ENCODE data around the gene TPRA1. TPM values are rescaled to one million over a fixed set of nuclear protein-coding genes. Genes with fewer than 3 reads are reported as not detected.

TPRA1 gene
- total RNA-seq, 1 donor from 2014 or later, result 37.2 TPM

DNA sequence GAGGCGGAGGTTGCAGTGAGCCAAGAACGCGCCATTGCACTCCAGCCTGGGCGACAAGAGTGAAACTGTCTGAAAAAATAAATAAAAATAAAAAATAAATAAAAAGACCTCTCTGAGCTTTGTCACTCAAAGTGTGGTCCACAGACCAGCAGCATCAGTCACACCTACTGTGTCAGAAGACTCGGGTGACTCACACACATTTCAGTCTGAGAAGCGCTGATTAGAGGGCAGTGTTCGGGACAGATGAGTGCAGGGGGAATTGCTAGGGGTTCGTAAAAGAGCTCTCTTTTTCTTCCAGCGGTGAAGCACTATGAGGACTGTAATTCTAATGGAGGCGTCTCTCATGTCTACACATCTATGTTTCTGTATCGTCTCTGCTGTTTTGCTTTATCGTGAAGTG lies 44.1 kb upstream of the TPRA1 start:
- Mint-ChIP-seq H3K36me3 (no peaks in the 10 kb centered on the region), H3K4me1 (peaks cover 30% of the 10 kb centered on the region), H3K9me3 (no peaks in the 10 kb centered on the region), H3K27ac (no peak overlapping the region), H3K27me3 (ENCODE audit: low read depth) (peaks cover 27% of the 10 kb centered on the region), H3K4me3 (no peak overlapping the region)
- TF ChIP-seq, protein P1, sequence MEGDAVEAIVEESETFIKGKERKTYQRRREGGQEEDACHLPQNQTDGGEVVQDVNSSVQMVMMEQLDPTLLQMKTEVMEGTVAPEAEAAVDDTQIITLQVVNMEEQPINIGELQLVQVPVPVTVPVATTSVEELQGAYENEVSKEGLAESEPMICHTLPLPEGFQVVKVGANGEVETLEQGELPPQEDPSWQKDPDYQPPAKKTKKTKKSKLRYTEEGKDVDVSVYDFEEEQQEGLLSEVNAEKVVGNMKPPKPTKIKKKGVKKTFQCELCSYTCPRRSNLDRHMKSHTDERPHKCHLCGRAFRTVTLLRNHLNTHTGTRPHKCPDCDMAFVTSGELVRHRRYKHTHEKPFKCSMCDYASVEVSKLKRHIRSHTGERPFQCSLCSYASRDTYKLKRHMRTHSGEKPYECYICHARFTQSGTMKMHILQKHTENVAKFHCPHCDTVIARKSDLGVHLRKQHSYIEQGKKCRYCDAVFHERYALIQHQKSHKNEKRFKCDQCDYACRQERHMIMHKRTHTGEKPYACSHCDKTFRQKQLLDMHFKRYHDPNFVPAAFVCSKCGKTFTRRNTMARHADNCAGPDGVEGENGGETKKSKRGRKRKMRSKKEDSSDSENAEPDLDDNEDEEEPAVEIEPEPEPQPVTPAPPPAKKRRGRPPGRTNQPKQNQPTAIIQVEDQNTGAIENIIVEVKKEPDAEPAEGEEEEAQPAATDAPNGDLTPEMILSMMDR (IDR thresholded peaks at IDR 0.05; ENCODE audit: unreplicated experiment), result no peak
- no peak for DNase-seq (ENCODE audit: low spot score in 2 of 2, unreplicated experiment in 2 of 2)

DNA sequence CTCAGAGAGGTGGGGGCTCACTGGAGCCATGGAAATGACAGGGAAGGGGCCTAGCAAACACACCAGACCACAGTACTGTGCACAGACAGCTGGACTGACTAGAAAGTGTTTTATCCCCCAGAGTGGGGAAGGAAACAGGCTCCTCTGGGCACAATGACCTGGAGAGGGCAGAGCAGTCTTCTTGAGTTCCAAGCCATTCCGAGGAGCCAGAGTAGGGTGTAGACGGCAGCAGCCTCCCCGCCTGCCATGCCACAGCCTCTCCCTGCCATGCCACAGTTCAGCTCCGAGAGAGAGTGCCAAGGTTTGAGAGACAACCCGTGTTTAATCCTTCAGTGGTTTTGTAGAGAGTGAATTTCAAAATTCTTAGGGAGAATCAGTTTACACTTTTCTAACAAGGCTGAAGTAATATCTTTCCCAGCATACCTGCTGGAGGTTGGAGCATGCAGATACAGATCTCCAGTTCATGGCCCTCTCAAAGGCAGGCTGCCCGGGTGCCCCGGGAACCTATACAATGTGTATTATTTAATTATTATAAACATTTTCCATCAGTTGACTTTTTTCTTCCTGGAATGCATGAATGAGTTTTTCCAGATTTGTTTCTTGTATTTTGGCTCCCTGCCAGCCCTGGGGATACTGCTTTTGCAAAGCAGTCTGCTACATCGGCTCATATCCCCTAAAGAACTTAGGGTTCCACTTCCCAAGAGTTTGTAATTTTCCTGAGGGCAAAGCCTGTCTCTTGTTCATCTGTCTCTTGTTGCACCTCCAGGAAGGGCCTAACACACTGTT lies 41.7 kb upstream of the TPRA1 start:
- Mint-ChIP-seq H3K36me3 (no peaks in the 10 kb centered on the region), H3K9me3 (no peaks in the 10 kb centered on the region), H3K4me1 (peaks cover 35% of the 10 kb centered on the region), H3K27ac (no peak overlapping the region), H3K27me3 (ENCODE audit: low read depth) (peaks cover 45% of the 10 kb centered on the region), H3K4me3 (no peak overlapping the region)
- TF ChIP-seq, protein P1 (IDR thresholded peaks at IDR 0.05; ENCODE audit: unreplicated experiment), result no peak
- peak in 1 of 2 experiments; percentile 54 for DNase-seq (ENCODE audit: low spot score in 2 of 2, unreplicated experiment in 2 of 2)

DNA sequence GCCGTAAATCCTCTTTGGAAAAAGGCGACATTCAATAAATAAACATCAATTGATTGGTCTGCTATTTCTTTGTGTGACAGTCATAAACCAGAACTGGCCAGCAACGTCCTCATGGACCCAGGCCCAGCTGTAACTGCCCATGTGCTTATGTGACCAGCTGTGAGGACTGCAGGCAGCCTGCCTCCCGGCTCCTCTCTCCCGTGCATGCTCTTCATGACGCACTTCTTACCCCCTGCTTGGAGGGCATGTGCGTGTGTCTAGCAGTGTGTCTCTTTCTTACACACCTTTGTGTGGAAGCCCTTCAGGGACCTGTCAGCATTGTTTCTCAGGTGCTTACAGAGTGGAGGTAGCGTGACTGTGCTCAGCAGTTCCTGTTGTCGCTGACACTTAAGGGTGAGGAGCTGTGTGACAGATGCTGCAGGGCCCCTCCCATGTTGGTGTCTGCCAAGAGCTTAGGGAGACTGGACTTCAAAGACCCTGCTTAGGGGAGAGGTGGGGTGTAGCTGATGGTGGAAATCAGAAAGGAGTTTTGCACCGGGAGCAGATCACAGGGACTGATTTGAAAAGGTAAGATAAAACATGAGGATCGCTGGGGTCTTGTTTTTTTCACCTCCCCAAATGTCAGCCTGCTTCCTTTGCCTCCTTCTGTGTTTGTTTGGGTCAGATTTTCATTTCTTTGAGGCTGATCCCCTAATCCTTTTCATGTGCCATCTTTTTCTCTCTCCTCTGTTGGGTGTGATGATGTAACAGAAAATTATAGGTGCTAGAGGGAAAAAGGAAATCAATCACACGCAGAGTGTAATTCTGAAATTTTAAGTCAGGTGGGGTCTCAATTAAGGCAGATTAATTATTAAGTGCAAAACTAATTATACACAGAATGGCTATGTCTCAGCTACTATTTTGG lies 40.5 kb upstream of the TPRA1 start:
- Mint-ChIP-seq H3K4me3 (peak overlapping the region; percentile 36), H3K27ac (no peak overlapping the region), H3K36me3 (no peaks in the 10 kb centered on the region), H3K27me3 (ENCODE audit: low read depth) (peaks cover 57% of the 10 kb centered on the region), H3K4me1 (peaks cover 34% of the 10 kb centered on the region), H3K9me3 (no peaks in the 10 kb centered on the region)
- no peak for DNase-seq (ENCODE audit: low spot score in 2 of 2, unreplicated experiment in 2 of 2)
- TF ChIP-seq, protein P1 (IDR thresholded peaks at IDR 0.05; ENCODE audit: unreplicated experiment), result no peak

DNA sequence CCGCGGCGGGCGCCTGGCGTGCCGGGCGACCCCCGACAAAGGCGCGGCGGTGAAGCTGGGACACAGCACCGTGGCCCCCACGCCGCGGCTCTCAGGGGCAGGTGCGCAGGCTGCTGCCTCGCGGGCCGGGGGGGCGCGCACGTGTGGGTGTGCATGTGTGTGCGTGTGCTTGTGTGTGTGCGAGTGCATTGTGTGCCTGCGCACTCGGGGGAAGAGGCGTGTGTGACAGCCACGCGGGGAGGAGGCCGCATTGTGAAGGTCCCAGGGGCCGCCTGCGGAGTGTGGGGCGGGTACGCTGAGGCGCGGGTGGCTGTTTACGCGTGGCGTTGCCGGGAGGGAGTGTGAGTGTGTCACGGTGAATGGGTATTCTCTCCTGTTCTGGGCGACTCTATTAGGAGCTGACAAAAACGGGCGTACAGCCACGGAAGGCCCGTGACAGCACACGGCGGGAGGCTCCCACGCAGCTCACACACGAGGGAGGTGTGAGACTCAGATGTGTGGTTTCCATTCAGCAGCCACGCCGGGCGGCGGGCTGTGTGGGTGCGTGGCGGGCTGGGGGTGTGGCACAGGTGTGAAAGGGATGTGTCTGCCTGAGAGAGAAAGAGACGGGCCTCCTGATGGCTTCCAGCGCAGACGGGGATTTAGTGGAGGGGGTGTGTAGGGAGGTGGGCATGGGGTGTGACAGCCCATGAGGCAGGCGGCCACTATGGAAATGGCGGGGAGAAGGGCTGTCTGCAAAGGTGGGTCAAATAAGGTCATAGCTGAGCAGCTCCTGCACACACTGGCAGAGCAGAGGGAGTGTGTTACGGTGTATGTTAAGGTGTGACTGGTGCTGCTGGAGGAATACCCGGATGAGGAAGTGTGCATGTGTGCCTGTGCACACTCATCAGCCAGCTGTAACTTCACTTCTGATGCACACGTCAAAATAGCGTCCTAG lies 39.2 kb upstream of the TPRA1 start:
- Mint-ChIP-seq H3K36me3 (no peaks in the 10 kb centered on the region), H3K4me3 (peak overlapping the region; percentile 60), H3K9me3 (no peaks in the 10 kb centered on the region), H3K27ac (no peak overlapping the region), H3K27me3 (ENCODE audit: low read depth) (peaks cover 62% of the 10 kb centered on the region), H3K4me1 (peaks cover 30% of the 10 kb centered on the region)
- no peak for DNase-seq (ENCODE audit: low spot score in 2 of 2, unreplicated experiment in 2 of 2)
- TF ChIP-seq, protein P1 (IDR thresholded peaks at IDR 0.05; ENCODE audit: unreplicated experiment), result no peak
